Activated CD4-positive, alpha-beta memory T cell treated with anti-CD3 and anti-CD28 coated beads for 36 hours (primary cell): Measurements from ENCODE around the gene MLLT11. TPM values are rescaled to one million over a fixed set of nuclear protein-coding genes. Genes with fewer than 3 reads are reported as not detected.

Experiments used
- CTCF ChIA-PET: fragments of 350-600 bp; sonication (Branson Sonifier 250); formaldehyde crosslinking; loops from one replicate; lab custom pipeline; 2021; ENCODE audit warnings: antibody characterized with exemption, inconsistent platforms; lab: Charles Lee
- POLR2A ChIA-PET: fragments of 350-600 bp; sonication (Branson Sonifier 250); formaldehyde crosslinking; loops from one replicate; lab custom pipeline; 2021; ENCODE audit warnings: antibody characterized with exemption; lab: Charles Lee
- DNase-seq: peaks from one replicate; pipeline ENCODE4 v3.0.0-alpha.2; 2020
- H3K27ac Mint-ChIP-seq: one replicate; pipeline ENCODE4 v1.8.0; 2021; ENCODE audit warnings: mixed read lengths
- H3K27me3 Mint-ChIP-seq: one replicate; pipeline ENCODE4 v1.8.0; 2021; ENCODE audit warnings: mixed read lengths
- H3K36me3 Mint-ChIP-seq: one replicate; pipeline ENCODE4 v1.8.0; 2021; ENCODE audit warnings: mixed read lengths
- H3K4me1 Mint-ChIP-seq: one replicate; pipeline ENCODE4 v1.8.0; 2021; ENCODE audit warnings: low read depth, mixed read lengths
- H3K4me3 Mint-ChIP-seq: one replicate; pipeline ENCODE4 v1.8.0; 2021; ENCODE audit warnings: mild to moderate bottlenecking, mixed read lengths
- H3K9me3 Mint-ChIP-seq: one replicate; pipeline ENCODE4 v1.8.0; 2021; ENCODE audit warnings: mixed read lengths
- intact Hi-C: fragments of 100-400 bp; cut with micrococcal nuclease; formaldehyde crosslinking; loops from one replicate; pipeline ENCODE4 v1.15.1; 2023
- total RNA-seq, 2 experiments: library from RNA; stranded (reverse); gene quantifications; one replicate each; pipeline ENCODE4 v1.2.3, GENCODE V29; 2021

The MLLT11 gene
- total RNA-seq, 2 experiments from 2014 or later, result 1.9 to 2.4 TPM

DNA sequence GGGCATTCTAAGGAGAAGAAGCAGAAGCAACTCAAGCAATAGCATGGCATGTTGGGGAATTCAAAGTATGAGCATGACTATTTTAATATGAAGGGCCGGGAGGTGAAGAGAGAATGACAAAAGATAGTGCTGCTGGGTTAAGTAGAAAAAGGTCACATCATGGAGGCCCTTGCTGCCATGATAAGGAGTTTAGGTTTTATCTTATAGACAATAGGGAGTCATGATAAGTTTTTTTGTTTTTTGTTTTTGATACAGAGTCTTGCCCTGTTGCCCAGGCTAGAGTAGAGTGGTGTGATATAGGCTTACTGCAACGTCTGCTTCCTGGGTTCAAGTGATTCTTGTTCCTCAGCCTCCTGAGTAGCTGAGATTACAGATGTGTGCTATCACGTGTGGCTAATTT lies 20.7 kb upstream of the MLLT11 start:
- Mint-ChIP-seq H3K9me3 (no peaks in the 10 kb centered on the region), H3K27ac (no peak overlapping the region), H3K4me1 (peaks cover 10% of the 10 kb centered on the region), H3K27me3 (no peaks in the 10 kb centered on the region), H3K4me3 (no peak overlapping the region), H3K36me3 (peaks cover 4% of the 10 kb centered on the region)
- ChIA-PET POLR2A (no interaction called here), CTCF (no interaction called here)
- intact Hi-C loops, result no loop called here
- no peak for DNase-seq

- Mint-ChIP-seq H3K36me3 (no peaks in the 10 kb centered on the region), H3K4me3 (no peak overlapping the region), H3K27ac (no peak overlapping the region), H3K9me3 (no peaks in the 10 kb centered on the region), H3K4me1 (peaks cover 29% of the 10 kb centered on the region), H3K27me3 (no peaks in the 10 kb centered on the region)
- peak; percentile 31 for DNase-seq
- intact Hi-C loops, result no loop called here
- CTCF ChIA-PET, result interaction anchor here (0.6 to 4.2 kb wide), 4 partner anchors 16 to 529 kb away, joined by 3 to 14 read pairs (median 4); partner anchors contain the start of gene CDC42SE1
- POLR2A ChIA-PET, result interaction anchor here (1.1 to 1.4 kb wide), 2 partner anchors 9 to 17 kb away, joined by 3 read pairs; partner anchors contain the start of gene MLLT11
Observed at GRCh38 chr1:151043163-151043562, 17.0 kb upstream of the MLLT11 start.

DNA sequence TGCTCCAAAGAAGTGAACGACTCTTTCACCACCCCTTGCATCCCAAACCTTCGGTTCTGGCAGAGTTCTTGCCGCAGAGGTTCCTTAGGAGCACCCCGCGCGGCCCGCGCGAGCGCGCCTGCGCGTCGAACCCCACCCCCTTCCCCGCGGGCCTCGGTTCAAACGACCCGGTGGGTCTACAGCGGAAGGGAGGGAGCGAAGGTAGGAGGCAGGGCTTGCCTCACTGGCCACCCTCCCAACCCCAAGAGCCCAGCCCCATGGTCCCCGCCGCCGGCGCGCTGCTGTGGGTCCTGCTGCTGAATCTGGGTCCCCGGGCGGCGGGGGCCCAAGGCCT lies 12.6 kb upstream of the MLLT11 start, which contains the start of gene C1orf56:
Gene C1orf56 (plus strand): TSS at position 161 of the 334 bp plus-strand sequence. CDS start 97 bp downstream, at position 258.
- POLR2A ChIA-PET, result interaction anchor here (1.0 to 2.1 kb wide), 4 partner anchors 10 to 110 kb away, joined by 3 to 28 read pairs (median 5); partner anchors contain the start of genes CDC42SE1, GABPB2 and PRUNE1

DNA sequence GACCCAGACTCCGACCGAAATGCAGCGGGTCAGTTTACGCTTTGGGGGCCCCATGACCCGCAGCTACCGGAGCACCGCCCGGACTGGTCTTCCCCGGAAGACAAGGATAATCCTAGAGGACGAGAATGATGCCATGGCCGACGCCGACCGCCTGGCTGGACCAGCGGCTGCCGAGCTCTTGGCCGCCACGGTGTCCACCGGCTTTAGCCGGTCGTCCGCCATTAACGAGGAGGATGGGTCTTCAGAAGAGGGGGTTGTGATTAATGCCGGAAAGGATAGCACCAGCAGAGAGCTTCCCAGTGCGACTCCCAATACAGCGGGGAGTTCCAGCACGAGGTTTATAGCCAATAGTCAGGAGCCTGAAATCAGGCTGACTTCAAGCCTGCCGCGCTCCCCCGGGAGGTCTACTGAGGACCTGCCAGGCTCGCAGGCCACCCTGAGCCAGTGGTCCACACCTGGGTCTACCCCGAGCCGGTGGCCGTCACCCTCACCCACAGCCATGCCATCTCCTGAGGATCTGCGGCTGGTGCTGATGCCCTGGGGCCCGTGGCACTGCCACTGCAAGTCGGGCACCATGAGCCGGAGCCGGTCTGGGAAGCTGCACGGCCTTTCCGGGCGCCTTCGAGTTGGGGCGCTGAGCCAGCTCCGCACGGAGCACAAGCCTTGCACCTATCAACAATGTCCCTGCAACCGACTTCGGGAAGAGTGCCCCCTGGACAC lies 12.1 kb upstream of the MLLT11 start:
- peaks cover 46% of the 10 kb centered on the region for H3K4me1 Mint-ChIP-seq
- peak overlapping the region; percentile 82 for H3K27ac Mint-ChIP-seq
- H3K36me3 Mint-ChIP-seq, result peaks cover 23% of the 10 kb centered on the region
- peak; percentile 74 for DNase-seq
- peak overlapping the region; percentile 88 for H3K4me3 Mint-ChIP-seq
- intact Hi-C loops, result loop anchor here (1.0 to 2.0 kb wide), 2 partner anchors 9 to 39 kb away; partner anchors contain the start of gene PRUNE1
- POLR2A ChIA-PET, result interaction anchor here (0.7 to 2.1 kb wide), 5 partner anchors 10 to 110 kb away, joined by 3 to 28 read pairs (median 4); partner anchors contain the start of genes CDC42SE1, GABPB2, MINDY1 and PRUNE1
- no peaks in the 10 kb centered on the region for H3K9me3 Mint-ChIP-seq
- no peaks in the 10 kb centered on the region for H3K27me3 Mint-ChIP-seq
- CTCF ChIA-PET, result interaction anchor here (0.9 to 3.9 kb wide), 18 partner anchors 9 to 428 kb away, joined by 3 to 32 read pairs (median 4); partner anchors contain the start of genes CDC42SE1, GABPB2, MINDY1 and TNFAIP8L2

More for the DNA sequence above, 12.6 kb upstream of the MLLT11 start, which contains the start of gene C1orf56:
- peaks cover 51% of the 10 kb centered on the region for H3K4me1 Mint-ChIP-seq
- H3K27ac Mint-ChIP-seq, result peak within 1 kb of the TSS; percentile 82
- H3K27me3 Mint-ChIP-seq, result no peaks in the 10 kb centered on the region
- CTCF ChIA-PET, result interaction anchor here (0.9 to 3.9 kb wide), 15 partner anchors 10 to 428 kb away, joined by 3 to 32 read pairs (median 4); partner anchors contain the start of genes CDC42SE1, GABPB2, MINDY1 and TNFAIP8L2
- no peaks in the 10 kb centered on the region for H3K9me3 Mint-ChIP-seq
- peak; percentile 70 for DNase-seq
- peak within 1 kb of the TSS; percentile 88 for H3K4me3 Mint-ChIP-seq
- H3K36me3 Mint-ChIP-seq, result peaks cover 20% of the 10 kb centered on the region
- intact Hi-C loops, result no loop called here

DNA sequence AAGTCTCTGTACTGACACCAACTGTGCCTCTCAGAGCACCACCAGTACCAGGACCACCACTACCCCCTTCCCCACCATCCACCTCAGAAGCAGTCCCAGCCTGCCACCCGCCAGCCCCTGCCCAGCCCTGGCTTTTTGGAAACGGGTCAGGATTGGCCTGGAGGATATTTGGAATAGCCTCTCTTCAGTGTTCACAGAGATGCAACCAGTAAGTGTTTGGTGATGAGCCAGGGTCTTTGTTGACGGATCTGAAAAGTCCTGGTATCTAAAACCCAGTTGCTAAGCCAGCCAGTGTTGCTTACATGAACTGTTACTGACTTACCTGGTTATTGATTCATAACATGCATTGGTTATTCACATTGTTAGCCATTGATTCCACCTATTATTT lies 11.6 kb upstream of the MLLT11 start:
- peaks cover 44% of the 10 kb centered on the region for H3K4me1 Mint-ChIP-seq
- POLR2A ChIA-PET, result interaction anchor here (0.7 to 2.1 kb wide), 5 partner anchors 9 to 109 kb away, joined by 3 to 28 read pairs (median 4); partner anchors contain the start of genes CDC42SE1, GABPB2, MINDY1 and PRUNE1
- DNase-seq, result no peak
- H3K36me3 Mint-ChIP-seq, result peaks cover 25% of the 10 kb centered on the region
- H3K4me3 Mint-ChIP-seq, result peak overlapping the region; percentile 88
- no peaks in the 10 kb centered on the region for H3K9me3 Mint-ChIP-seq
- peak overlapping the region; percentile 64 for H3K27ac Mint-ChIP-seq
- CTCF ChIA-PET, result interaction anchor here (0.9 to 3.9 kb wide), 14 partner anchors 9 to 202 kb away, joined by 3 to 32 read pairs (median 4); partner anchors contain the start of genes CDC42SE1, GABPB2, MINDY1 and TNFAIP8L2
- H3K27me3 Mint-ChIP-seq, result no peaks in the 10 kb centered on the region
- intact Hi-C loops, result loop anchor here (1.0 to 2.0 kb wide), 2 partner anchors 9 to 40 kb away; partner anchors contain the start of gene PRUNE1

GRCh38 chr1:151049458-151049857 lies 10.7 kb upstream of the MLLT11 start:
- Mint-ChIP-seq H3K4me3 (peak overlapping the region; percentile 32), H3K27me3 (no peaks in the 10 kb centered on the region)
- POLR2A ChIA-PET, result interaction anchor here (0.8 kb wide), 1 partner anchor 8 kb away, joined by 4 read pairs; no protein-coding TSS in a partner anchor

DNA sequence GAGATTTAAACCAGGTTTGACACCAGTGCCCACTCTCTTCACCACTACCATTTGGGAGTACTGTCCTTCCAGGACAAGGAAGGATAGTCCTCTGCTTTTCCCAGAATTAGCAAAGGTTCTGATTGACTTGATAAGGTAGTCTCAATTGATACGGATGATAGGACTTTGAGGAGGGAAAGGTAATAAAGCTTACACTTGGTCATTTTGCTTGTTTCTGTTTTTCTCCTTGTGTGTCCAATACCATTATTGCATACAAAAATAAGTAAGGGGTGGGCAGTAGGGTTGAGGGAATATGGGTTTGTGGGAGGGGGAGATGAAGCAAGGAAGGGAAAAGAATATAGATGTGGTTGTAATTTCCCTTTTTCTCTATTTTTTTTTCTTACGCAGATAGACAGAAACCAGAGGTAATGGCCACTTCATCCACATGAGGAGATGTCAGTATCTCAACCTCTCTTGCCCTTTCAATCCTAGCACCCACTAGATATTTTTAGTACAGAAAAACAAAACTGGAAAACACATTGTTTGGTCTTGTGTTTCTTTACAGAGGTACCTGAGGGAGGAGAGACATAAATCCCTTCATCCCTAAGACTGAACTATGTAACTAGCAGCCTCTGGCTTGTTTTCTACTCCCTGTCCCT lies 10.0 kb upstream of the MLLT11 start:
- Mint-ChIP-seq H3K4me1 (peaks cover 53% of the 10 kb centered on the region), H3K27me3 (no peaks in the 10 kb centered on the region), H3K27ac (no peak overlapping the region), H3K9me3 (no peaks in the 10 kb centered on the region), H3K4me3 (no peak overlapping the region), H3K36me3 (peaks cover 38% of the 10 kb centered on the region)
- intact Hi-C loops, result loop anchor here (10.0 kb wide), 1 partner anchor 685 kb away; the partner anchor contains the start of gene RPRD2
- DNase-seq, result no peak
- CTCF ChIA-PET, result interaction anchor here (0.5 to 2.9 kb wide), 4 partner anchors 10 to 49 kb away, joined by 3 to 14 read pairs (median 6); partner anchors contain the start of genes CDC42SE1 and MLLT11
- POLR2A ChIA-PET, result interaction anchor here (0.8 kb wide), 1 partner anchor 8 kb away, joined by 4 read pairs; no protein-coding TSS in a partner anchor

More at GRCh38 chr1:151049458-151049857, 10.7 kb upstream of the MLLT11 start:
- CTCF ChIA-PET, result interaction anchor here (0.6 to 3.9 kb wide), 6 partner anchors 8 to 92 kb away, joined by 4 to 32 read pairs (median 8); partner anchors contain the start of genes CDC42SE1, MINDY1 and MLLT11
- no peaks in the 10 kb centered on the region for H3K9me3 Mint-ChIP-seq
- peaks cover 31% of the 10 kb centered on the region for H3K36me3 Mint-ChIP-seq
- H3K4me1 Mint-ChIP-seq, result peaks cover 48% of the 10 kb centered on the region
- H3K27ac Mint-ChIP-seq, result no peak overlapping the region
- intact Hi-C loops, result loop anchor here (2.0 kb wide), 1 partner anchor 41 kb away; the partner anchor contains the start of gene PRUNE1
- no peak for DNase-seq

DNA sequence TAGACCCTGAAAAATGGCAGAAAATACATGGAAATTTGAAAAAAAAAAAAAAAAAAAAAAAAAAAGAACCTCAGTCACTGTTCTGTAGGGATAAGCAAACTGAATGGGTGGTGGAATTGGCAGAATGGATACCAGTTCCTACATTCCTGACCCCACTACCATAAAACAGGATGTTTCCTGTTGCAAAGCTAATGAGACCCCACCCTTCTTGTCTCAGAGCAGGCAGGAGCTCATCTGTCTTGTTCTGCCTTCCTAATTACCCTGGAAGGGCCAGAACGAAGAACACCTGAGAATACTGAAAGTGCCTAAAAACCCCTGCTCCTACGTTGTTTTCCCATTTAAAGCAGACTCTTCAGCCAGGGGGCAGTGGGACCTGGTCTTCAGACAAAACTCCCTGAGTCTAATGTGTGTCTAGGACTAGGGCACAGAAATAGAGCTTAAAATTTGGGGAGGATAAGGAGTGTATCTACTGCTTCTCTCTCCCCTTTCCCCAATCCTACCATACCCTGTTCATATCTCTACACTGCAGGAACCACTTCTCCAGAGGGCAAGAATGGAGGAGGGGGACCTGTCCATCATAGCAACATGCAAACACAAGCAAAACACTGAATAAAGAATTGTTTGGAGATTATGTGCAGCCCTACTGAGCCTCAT lies 8.7 kb upstream of the MLLT11 start:
- peaks cover 51% of the 10 kb centered on the region for H3K36me3 Mint-ChIP-seq
- H3K9me3 Mint-ChIP-seq, result no peaks in the 10 kb centered on the region
- intact Hi-C loops, result loop anchor here (10.0 kb wide), 1 partner anchor 687 kb away; the partner anchor contains the start of gene RPRD2
- CTCF ChIA-PET, result interaction anchor here (1.1 to 2.9 kb wide), 3 partner anchors 9 to 48 kb away, joined by 3 to 14 read pairs (median 3); partner anchors contain the start of genes CDC42SE1 and MLLT11
- POLR2A ChIA-PET, result no interaction called here
- H3K4me3 Mint-ChIP-seq, result no peak overlapping the region
- no peak for DNase-seq
- peaks cover 63% of the 10 kb centered on the region for H3K4me1 Mint-ChIP-seq
- H3K27ac Mint-ChIP-seq, result peak overlapping the region; percentile 40
- no peaks in the 10 kb centered on the region for H3K27me3 Mint-ChIP-seq

DNA sequence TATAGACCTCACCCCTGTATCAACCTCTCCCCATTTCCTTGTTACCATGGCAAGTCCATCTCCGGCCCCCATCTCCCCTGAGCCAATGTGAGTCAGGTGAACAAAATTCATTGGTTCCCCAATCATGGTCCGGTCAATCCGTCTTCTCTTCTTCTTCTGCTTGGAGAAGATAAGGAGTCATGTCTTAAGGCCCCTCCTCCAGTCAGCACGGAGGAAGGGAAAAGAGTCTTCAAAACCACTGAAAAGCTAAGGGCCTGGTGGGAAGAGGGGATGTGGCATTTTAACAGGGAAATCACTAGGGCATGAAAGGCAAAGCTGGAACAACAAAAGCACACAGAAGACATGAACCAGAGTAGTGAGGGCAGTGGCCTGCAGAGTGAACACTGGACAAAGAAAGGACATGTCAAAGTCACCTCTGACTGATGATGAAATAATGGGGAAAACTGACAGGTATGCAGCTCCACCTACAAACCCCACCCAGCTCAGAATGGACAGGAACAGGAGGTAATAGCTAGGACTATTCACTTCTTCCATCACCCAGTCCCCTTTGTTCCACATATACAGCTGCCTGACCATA lies 5.1 kb upstream of the MLLT11 start:
- Mint-ChIP-seq H3K36me3 (peaks cover 76% of the 10 kb centered on the region), H3K4me1 (peaks cover 52% of the 10 kb centered on the region), H3K27me3 (no peaks in the 10 kb centered on the region), H3K27ac (peak overlapping the region; percentile 99), H3K9me3 (no peaks in the 10 kb centered on the region), H3K4me3 (peak overlapping the region; percentile 3)
- CTCF ChIA-PET, result interaction anchor here (0.8 to 0.9 kb wide), 3 partner anchors 30 to 100 kb away, joined by 3 to 4 read pairs (median 3); no protein-coding TSS in a partner anchor
- POLR2A ChIA-PET, result interaction anchor here (0.5 to 1.6 kb wide), 3 partner anchors 11 to 56 kb away, joined by 3 to 4 read pairs (median 3); no protein-coding TSS in a partner anchor
- intact Hi-C loops, result loop anchor here (5.0 to 10.0 kb wide), 2 partner anchors 33 to 690 kb away; partner anchors contain the start of gene RPRD2
- no peak for DNase-seq

- POLR2A ChIA-PET, result interaction anchor here (0.5 to 1.6 kb wide), 2 partner anchors 12 to 55 kb away, joined by 3 to 4 read pairs; no protein-coding TSS in a partner anchor
- DNase-seq, result no peak
- intact Hi-C loops, result loop anchor here (5.0 to 10.0 kb wide), 2 partner anchors 33 to 691 kb away; partner anchors contain the start of gene RPRD2
- peak overlapping the region; percentile 98 for H3K4me3 Mint-ChIP-seq
- peak overlapping the region; percentile 99 for H3K27ac Mint-ChIP-seq
- no peaks in the 10 kb centered on the region for H3K27me3 Mint-ChIP-seq
- peaks cover 53% of the 10 kb centered on the region for H3K4me1 Mint-ChIP-seq
- peaks cover 74% of the 10 kb centered on the region for H3K36me3 Mint-ChIP-seq
- H3K9me3 Mint-ChIP-seq, result no peaks in the 10 kb centered on the region
- CTCF ChIA-PET, result interaction anchor here (0.9 to 3.2 kb wide), 3 partner anchors 8 to 100 kb away, joined by 3 to 32 read pairs (median 4); partner anchors contain the start of gene C1orf56
Observed at GRCh38 chr1:151055581-151055980, 4.6 kb upstream of the MLLT11 start.
